ENCODE data around the gene WASF1.

GRCh38 chr6:110183292-110183885 is 3.9 kb upstream of the WASF1 start:
- TF ChIP-seq EZH2 (IDR thresholded peaks at IDR 0.05; ENCODE audit: low read length, unreplicated experiment), result no peak
- no peak for TF ChIP-seq CTCF (conservative IDR thresholded peaks at IDR 0.05; ENCODE audit: low read depth, low read length)
- TF ChIP-seq EZH2phosphoT487 (IDR thresholded peaks at IDR 0.05; ENCODE audit: borderline replicate concordance, low read length), result no peak

All from PC-3 (cell line).